GM19328 (cell line): ENCODE results near the gene EXOC3L1.

ENCODE experiments used
- ATAC-seq: cut with Tn5 transposase; IDR thresholded peaks from one replicate; pipeline ENCODE4 v1.9.1; 2021; ENCODE audit warnings: mild to moderate bottlenecking, moderate library complexity; ENCODE audit not compliant: unreplicated experiment

Gene EXOC3L1, protein sequence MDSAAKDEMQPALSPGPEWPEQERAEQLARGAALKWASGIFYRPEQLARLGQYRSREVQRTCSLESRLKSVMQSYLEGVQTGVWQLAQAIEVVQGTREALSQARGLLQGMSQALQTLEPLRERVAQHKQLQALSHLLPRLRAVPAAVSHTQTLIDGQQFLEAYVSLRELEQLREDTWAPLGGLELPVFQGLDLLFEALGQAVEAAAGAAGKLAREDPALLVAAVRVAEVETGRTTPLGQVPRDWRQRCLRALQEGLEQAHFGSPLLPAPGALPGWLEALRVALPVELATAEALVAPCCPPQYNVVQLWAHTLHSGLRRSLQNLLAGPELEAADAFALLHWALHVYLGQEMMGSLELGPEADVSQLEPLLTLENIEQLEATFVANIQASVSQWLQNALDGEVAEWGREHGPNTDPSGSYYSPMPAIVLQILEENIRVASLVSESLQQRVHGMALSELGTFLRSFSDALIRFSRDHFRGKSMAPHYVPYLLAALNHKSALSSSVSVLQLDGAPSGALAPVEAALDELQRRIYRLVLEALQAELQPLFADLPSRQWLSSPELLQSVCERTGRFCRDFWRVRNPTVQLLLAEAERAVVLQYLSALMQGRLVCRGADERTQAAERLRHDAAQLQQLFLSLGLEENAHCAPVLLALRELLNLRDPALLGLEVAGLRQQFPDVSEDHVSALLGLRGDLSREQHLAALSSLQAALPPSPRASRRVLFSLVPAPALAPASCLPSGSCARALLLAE

DNA sequence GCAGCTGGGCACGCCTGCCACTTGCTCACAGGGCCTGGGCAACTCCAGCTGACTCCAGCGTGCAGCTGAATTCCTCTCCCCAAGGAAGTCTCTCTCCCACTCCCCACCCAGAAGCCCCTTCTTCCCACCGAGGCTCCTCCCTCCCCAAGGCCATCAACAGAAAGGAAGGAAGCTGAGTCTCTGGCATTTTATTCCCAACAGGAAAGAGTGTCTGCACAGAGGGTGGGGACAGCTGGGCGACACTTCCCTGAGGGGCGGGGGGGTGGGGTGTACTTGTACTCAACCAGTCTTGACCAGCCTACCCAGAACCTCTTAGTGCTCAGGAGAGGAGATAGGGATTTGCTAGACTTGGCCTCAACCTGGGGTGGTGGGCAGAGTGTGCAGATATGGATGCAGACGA, at the start of gene EXOC3L1:
TSS of gene EXOC3L1 (minus strand) at position 96 of the 400 bp plus-strand sequence. CDS start 460 bp downstream, outside the sequence.
- ATAC-seq: no peak

GRCh38 chr16:67238806-67239470, 49.0 kb upstream of the EXOC3L1 start:
- no peak for ATAC-seq

DNA sequence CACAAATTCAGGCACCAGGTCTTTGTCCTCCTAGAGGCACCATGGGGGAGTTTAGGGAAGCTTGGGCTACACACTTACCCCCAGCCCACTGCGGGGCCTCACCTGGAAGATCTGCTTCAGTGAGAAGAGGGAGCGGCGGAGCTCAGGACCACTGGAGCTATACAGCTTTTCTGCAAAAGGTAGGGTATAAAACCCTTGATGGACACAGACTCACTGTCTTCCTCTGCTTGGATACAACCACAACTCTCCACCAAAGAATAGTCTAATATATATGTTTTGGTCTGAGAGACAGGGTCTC, 48.3 kb upstream of the EXOC3L1 start:
- ATAC-seq: no peak

DNA sequence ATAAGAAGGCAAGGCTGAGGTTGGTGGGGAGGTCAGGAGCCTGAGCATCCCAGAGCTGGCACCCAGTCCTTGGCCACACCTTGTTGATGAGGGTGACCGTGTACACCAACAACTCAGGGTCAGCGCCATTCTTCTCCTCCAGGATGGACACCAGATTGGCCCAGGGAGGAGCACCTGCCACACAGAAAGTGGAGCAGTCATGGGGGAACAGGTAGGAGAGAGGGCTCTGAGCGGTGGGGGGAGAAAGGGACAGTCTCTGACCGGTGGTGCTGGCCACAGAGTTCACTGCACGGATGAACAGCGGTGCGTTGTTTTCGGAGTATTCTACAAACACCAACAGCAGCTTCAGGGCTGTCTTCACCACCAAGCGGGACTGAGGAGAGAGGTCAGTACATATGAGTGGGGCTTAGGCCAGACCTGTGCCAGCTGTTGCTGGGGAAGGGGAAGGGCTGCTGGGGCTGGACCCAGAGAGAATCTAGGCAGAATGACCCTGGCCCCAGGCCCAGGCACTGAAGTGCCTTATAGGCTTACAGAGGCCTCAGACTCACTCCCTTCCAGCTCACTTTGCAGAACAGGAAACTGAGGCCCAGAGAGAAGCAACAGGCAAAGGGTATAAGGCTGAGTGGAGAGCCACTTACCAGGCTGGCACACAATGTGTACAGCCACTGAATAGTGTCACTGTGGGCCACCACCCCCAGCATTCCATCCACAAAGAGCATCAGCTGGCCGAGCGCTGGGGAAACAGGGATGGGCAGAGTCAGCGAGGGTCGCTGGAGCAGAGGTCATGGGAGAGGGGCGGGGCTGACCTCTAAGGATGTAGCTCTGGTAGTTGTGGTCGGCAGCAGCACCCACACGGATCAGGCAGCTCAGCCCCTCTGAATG, 47.7 kb upstream of the EXOC3L1 start:
- ATAC-seq: no peak

DNA sequence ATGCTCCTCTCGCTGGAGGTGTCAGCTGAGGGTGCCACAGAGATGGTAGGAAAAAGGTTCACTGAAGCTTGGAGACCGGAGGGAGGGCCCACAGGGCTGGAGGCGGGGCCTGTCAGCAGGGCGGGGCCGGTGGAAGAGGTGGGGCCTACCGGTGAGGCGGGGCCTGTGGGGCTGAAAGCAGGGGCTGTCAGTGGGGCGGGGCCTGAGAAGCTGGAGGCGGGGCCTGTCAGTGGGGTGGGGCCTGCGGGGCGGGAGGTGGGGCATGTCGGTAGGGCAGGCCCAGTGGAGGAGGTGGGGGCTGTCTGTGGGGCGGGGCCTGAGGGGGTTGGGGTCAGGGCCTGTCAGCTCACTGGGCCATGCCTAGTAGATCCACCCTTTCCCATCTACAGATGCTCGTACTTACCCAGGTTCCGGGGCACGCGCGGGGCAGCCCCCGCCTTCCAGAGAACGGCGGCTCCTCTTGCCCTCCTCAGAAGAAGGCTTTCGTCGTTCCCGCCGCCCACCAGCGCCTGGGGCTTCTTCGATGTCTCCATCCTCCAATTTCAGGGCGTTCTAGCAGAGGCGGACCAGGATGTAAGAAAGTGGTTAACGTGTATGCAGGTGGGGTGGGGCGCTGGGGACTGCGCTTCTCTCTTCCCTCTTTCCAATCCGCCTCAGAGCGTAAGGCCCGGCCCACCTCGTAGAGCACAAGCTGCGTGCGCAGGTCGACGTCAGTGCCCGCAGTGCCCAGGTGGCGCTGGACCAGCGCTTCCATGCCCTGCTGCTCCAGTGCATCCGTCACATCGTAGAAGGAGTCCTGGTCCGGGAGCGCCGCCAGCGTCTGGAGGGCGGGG, 46.8 kb upstream of the EXOC3L1 start:
- no peak for ATAC-seq

DNA sequence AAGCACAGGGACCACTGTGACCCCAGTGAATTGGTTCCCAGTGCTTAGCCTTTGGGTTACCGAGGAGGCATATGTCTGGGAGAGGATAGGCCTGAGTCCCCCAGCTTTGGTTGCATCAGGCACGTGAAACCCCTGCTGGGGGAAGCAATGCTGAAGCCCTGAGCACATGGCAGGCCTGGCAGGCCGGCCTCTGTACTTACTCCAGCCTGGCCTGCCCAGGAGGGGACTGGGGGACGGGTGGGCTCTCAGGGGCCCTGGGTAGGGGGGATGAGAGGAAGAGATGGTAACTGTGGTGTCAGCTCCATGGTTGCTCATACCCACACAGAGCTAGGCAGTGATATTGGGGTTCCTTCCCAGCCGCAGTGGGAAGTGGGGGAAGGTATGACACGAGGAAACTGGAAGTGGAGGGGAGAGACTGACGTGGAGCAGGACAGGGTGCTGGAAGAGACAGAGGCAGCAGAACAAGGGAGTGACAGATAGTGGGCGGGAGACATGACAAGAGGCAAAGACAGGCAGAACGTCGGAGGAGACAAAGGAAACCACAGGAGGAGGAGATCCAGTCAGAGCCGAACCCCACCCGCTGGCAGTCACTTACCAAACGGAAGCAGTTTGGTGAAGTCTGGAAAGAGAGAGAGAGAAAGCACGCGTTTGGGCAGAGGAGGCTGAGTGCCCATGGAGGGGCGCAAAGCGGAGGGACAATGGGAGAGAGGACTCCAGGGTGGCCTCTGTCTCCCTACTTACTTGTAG, 46.1 kb upstream of the EXOC3L1 start:
- no peak for ATAC-seq

DNA sequence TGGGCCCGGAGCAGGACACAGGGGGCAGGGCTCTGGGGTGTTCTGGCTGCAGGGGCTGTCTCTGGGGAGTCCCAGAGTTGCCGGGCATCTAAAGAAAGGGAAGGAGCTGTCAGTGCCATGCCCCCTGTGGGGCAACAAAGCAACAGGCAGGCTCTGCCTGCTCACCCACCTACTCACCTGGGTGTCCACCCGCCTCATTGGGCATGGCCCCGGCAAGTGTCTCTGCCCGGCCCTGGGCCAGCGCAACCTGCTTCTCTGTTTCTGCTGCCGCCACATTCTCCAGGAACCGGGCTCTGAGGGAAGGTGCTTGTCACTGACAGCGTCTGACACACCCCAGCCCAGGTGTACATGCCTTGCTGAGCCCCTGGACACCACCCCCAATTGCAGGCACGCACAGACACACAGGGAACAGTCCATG, 44.3 kb upstream of the EXOC3L1 start:
- ATAC-seq: no peak

- no peak for ATAC-seq
Measured at GRCh38 chr16:67233596-67233995, 43.7 kb upstream of the EXOC3L1 start.

GRCh38 chr16:67230809-67231660, 41.1 kb upstream of the EXOC3L1 start:
- no peak for ATAC-seq

DNA sequence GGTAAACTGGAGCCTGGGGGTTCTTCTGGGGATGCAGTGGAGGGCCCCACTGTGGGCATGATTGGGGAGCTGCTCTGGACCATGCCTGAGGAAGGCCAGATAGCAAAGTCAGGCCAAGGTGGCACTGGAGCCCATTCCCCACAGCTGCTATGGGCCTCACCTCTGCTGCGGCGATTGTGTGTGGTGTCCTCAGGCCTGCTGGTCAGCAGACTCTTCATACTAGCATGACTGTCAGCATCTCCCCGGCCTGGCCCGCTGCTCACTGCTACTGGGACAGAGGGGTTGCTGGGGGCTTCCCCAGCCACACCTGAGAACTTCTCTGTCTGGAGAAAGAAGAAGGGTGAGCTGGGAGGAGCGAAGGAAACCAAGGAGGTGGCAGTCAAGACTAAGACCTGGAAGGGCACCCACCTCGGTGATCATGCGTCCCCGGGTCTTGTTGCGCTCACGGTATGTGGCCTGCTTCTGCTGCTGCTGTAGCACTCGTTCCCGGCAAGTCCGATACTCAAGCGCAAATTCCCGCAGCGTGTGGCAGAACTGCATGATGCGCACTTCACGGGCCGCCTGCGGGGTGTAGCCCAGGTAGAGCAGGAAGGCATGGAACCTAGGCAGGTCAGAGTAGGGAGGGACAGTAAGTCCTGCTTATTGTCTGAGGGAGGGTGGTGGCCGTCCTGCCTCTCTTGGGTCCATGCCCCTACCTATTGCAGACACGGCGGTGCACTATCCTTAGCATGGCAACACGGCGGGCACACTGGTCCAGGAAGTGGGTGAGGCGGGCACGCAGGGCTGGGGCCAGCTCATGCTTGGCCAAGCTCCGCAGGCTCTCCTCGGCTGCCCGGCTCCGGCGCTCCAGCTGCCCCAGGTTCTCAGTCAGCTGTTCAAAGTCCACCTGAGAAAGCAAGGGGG, 40.2 kb upstream of the EXOC3L1 start:
- no peak for ATAC-seq

- ATAC-seq: no peak
Measured at GRCh38 chr16:67228905-67229304, 39.0 kb upstream of the EXOC3L1 start.

DNA sequence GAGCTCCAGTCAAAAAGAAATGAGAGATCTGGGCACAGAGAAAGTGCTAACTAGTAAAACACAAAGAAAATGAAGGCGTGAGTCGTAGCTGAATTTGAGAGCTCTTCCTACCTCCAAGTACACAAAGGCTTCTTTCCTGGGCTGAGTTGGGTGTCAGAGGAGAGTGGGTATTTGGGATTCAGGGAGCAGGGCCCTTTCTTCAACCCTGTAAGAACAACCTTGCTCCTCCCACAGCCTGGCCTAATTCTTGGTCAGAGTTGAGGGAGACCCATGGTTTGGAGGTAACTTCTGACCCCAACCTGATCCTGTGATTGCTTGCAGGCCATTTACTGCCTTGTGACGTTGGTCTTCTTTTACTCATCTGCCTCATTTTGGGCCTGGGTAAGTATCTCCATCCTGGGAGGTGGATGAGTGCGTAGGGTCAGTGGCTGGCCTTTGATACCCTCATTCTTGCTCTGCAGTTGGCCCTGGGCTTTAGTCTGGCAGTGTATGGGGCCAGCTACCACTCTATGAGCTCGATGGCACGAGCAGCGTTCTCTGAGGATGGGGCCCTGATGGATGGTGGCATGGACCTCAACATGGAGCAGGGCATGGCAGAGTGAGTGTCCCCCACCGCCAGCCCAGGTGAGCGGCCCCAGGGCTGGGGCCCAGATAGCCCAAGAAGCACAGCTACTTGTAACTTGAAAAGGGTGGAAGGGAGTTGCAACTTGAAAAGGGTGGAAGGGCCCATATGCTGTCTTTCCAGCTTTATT, 38.3 kb upstream of the EXOC3L1 start:
- ATAC-seq: no peak

GRCh38 chr16:67227567-67227921, 37.6 kb upstream of the EXOC3L1 start:
- no peak for ATAC-seq

DNA sequence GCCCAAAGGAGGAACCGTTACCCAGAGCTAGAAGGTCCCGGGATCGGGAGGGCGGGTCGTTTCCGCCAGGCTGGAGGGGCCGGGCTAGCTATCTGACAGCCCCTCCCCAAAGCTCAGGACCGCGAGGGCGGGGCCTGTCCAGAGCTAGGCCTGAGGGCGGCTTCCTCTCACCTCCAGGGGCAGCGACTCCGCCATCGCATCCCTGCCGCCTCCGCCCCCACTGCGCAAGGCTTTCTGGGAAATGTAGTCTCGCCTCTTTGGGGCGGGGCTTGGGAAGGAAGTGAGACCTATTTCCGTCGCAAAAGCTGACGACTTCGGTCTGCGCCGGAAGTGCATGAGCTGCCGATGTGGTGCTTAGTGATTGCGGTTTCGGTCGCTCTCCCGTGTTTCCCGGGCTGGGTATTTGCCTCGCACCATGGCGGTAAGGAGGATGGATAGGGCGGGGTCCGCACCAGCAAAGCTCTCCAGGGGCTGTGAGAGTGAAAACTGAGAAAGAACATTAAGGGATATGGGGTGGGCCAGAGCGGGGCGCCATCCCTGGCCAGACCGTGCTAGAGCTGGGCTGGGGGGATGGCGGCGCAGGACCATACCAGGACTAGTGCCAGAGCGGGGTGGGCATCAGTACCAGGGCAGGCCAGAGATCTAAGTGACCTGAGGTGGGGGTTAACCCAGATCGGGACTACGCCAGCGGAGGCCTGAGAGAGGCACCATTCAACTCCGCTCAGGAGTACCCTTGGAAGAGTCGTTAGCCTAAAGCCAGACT, 37.0 kb upstream of the EXOC3L1 start, which contains the start of gene TMEM208:
TSS of gene TMEM208 (plus strand) at position 327 of the 763 bp plus-strand sequence. CDS start at position 416, 89 bp downstream.
- ATAC-seq: peak; percentile 89

DNA sequence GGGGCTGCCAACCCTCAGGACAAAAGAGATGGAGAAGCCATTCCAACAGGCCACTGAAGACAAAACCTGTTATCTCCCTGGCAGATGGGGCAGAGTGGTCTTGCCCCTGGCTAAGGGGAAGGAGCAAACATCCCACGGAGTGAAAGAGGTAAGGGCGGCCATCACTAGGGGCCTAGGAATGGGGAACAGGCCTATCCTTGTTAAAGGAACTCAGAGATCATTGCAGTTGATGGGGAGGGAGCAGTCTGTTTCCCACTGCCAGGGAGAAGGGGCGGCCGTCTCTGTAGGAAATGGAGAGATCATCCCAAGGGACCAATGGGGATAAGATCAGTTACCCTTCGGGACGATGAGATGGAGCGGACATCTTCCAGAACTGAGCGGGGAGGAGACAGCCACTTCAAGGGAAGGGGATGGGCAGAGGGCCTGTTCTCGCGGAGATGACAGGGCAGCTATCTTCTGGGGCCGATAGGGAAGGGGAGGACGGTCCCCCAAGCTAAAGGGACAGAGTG, 36.4 kb upstream of the EXOC3L1 start:
- ATAC-seq: no peak

DNA sequence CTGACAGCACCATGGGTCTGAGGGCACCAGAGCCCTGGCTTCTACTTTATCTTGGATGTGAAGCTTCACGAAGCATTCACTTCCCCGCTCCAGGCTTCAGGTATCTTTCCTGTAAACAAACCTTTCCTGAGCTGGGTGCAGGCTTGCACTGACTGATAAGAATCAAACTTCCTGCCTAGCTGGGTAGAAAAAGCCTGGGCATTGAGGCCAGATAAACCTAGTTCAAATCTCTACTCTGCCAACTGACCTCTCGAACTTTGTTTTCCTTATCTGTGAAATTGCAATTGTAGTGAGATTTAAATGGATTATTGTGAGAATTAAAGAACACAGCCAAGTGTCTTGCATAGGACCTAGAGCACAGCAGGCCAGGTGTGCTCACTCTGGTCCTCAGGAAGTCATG, 34.1 kb upstream of the EXOC3L1 start:
- no peak for ATAC-seq
